Peyer's patch (tissue), 4 donors: ENCODE data around the gene PTX4. TPM values are rescaled to one million over a fixed set of nuclear protein-coding genes. Genes with fewer than 3 reads are reported as not detected.
A peak's percentile ranks its signal among the peaks of the same experiment; 100 is the strongest.

ENCODE experiments used
- DNase-seq, 3 donors: peaks; one replicate each; pipeline ENCODE4 v3.0.0-alpha.2; 2017 to 2019
- H3K27ac ChIP-seq, 4 donors: fragments of 200-600 bp; sonication (generic); one replicate each; pipeline ENCODE4 v1.5.1; 2016 to 2019
- H3K27me3 ChIP-seq, 2 donors: fragments of 200-600 bp; sonication (generic); one replicate each; pipeline ENCODE4 v1.5.1; 2019
- H3K36me3 ChIP-seq, 3 donors: fragments of 200-600 bp; sonication (generic); one replicate each; pipeline ENCODE4 v1.5.1; 2016 to 2019
- H3K4me1 ChIP-seq, 4 donors: fragments of 200-600 bp; sonication (generic); one replicate each; pipeline ENCODE4 v1.5.1; 2016 to 2019
- H3K4me3 ChIP-seq, 4 donors: fragments of 200-600 bp; sonication (generic); 1 replicate in 3 of 4; 2 replicates in 1 of 4; pipeline ENCODE4 v1.5.1; 2016 to 2019; ENCODE audit warnings: mild to moderate bottlenecking in 1 of 4
- H3K9me3 ChIP-seq, 4 donors: fragments of 200-600 bp; sonication (generic); one replicate each; pipeline ENCODE4 v1.5.1; 2016 to 2019; ENCODE audit warnings: mild to moderate bottlenecking in 1 of 4
- CTCF ChIP-seq, 6 experiments: fragments of 450-650 bp in 4 of 6; fragments of 200-600 bp in 2 of 6; sonication (generic) in 1 of 6; IDR thresholded peaks; one replicate each; pipeline ENCODE4 v1.5.1; 2017 to 2019; ENCODE audit warnings: antibody characterized with exemption in 6 of 6, mild to moderate bottlenecking in 3 of 6, moderate library complexity in 1 of 6
- POLR2A ChIP-seq, 2 donors: fragments of 450-650 bp; IDR thresholded peaks; one replicate each; pipeline ENCODE4 v1.5.1; 2017; ENCODE audit warnings: antibody characterized with exemption in 2 of 2, mild to moderate bottlenecking in 2 of 2, moderate library complexity in 2 of 2
- total RNA-seq, 4 donors: library from RNA; depleted of rRNA; stranded (reverse); fragments of >200 nt; gene quantifications; one replicate each; pipeline ENCODE4 v1.1.0, GENCODE V29; 2016

Gene PTX4
- total RNA-seq, 4 donors from 2014 or later, result not detected

DNA sequence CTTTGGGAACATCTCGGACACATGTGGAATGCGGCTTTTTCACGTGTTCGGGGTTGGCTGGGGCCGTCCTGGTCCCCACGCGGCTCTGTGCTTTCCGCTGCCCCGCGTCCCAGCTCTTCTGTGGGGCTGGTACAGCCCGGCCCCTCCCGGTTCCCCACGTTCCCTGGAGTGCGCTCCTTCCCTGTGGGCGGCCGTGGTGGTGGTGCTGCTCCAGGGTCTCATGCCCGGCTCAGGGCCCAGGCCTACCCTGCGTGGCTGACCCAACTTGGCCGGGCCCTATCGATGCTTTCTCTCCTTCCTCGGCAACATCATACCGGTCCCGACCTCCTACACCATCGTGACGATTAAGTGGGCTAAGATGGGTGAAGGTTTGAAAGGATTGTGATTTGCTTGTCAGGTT is 7.7 kb upstream of the PTX4 start:
- no peak overlapping the region for H3K27ac ChIP-seq
- TF ChIP-seq CTCF (IDR thresholded peaks at IDR 0.05) (no peak), POLR2A (IDR thresholded peaks at IDR 0.05) (no peak)
- H3K9me3 ChIP-seq, result no peaks in the 10 kb centered on the region
- DNase-seq, result peak in 1 of 3 donors; percentile 45
- peaks cover 5 to 24% (median 11%) of the 10 kb centered on the region in 4 donors for H3K4me1 ChIP-seq
- no peak overlapping the region for H3K4me3 ChIP-seq
- H3K36me3 ChIP-seq, result peaks cover 0 to 60% (median 0%) of the 10 kb centered on the region in 3 donors
- H3K27me3 ChIP-seq, result no peaks in the 10 kb centered on the region

DNA sequence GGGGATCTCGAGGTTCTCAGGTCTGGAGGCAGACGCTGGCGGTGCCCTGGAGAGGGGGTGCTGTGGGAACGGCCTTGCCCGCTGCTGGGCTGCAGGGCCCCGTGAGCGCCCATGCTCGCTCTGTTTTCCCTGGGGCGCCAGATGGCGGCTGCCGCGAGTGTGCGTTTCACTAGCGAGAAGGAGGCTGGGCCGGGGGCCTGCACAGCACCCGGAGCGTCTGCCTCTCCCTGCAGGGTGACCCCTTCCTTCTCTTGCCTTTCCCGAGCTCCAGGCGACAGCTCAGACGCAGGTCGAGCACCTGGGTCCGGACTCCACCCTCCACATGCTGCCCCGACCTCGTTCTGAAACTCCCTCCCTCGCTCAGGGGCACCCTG is 7.1 kb upstream of the PTX4 start:
- Histone ChIP-seq H3K27me3 (no peaks in the 10 kb centered on the region), H3K4me1 (peaks cover 5 to 24% (median 11%) of the 10 kb centered on the region in 4 donors), H3K36me3 (peaks cover 0 to 55% (median 0%) of the 10 kb centered on the region in 3 donors), H3K4me3 (no peak overlapping the region), H3K9me3 (no peaks in the 10 kb centered on the region), H3K27ac (no peak overlapping the region)
- TF ChIP-seq POLR2A (IDR thresholded peaks at IDR 0.05) (no peak), CTCF (IDR thresholded peaks at IDR 0.05) (no peak)
- no peak for DNase-seq

GRCh38 chr16:1495211-1495888 is 6.6 kb upstream of the PTX4 start:
- H3K27me3 ChIP-seq, result no peaks in the 10 kb centered on the region
- peaks cover 5 to 24% (median 11%) of the 10 kb centered on the region in 4 donors for H3K4me1 ChIP-seq
- peaks cover 0 to 49% (median 0%) of the 10 kb centered on the region in 3 donors for H3K36me3 ChIP-seq
- peak in 1 of 3 donors; percentile 44 for DNase-seq
- no peak overlapping the region for H3K4me3 ChIP-seq
- H3K27ac ChIP-seq, result no peak overlapping the region
- TF ChIP-seq CTCF (IDR thresholded peaks at IDR 0.05) (no peak), POLR2A (IDR thresholded peaks at IDR 0.05) (no peak)
- no peaks in the 10 kb centered on the region for H3K9me3 ChIP-seq

- Histone ChIP-seq H3K36me3 (peaks cover 0 to 43% (median 0%) of the 10 kb centered on the region in 3 donors), H3K9me3 (no peaks in the 10 kb centered on the region), H3K4me1 (peaks cover 5 to 24% (median 11%) of the 10 kb centered on the region in 4 donors), H3K27ac (no peak overlapping the region), H3K27me3 (no peaks in the 10 kb centered on the region), H3K4me3 (peak overlapping the region in 1 of 4 donors; percentile 89)
- no peak for DNase-seq
- no peak for TF ChIP-seq CTCF (IDR thresholded peaks at IDR 0.05)
- TF ChIP-seq POLR2A (IDR thresholded peaks at IDR 0.05), result no peak
These were observed 6.0 kb upstream of the PTX4 start for GRCh38 chr16:1494711-1495110.

GRCh38 chr16:1494129-1494640 is 5.4 kb upstream of the PTX4 start:
- Histone ChIP-seq H3K27ac (peak overlapping the region in 2 of 4 donors; percentile 89), H3K36me3 (peaks cover 0 to 38% (median 0%) of the 10 kb centered on the region in 3 donors), H3K27me3 (no peaks in the 10 kb centered on the region), H3K4me3 (peak overlapping the region; percentile 81 to 89 (median 86)), H3K9me3 (no peaks in the 10 kb centered on the region), H3K4me1 (peaks cover 5 to 24% (median 11%) of the 10 kb centered on the region in 4 donors)
- DNase-seq, result peak in 1 of 3 donors; percentile 50
- TF ChIP-seq CTCF (IDR thresholded peaks at IDR 0.05) (peak in 3 of 6 experiments; percentile 26 to 41 (median 40)), POLR2A (IDR thresholded peaks at IDR 0.05) (no peak)
